ENCODE results near the gene GLMN.

DNA sequence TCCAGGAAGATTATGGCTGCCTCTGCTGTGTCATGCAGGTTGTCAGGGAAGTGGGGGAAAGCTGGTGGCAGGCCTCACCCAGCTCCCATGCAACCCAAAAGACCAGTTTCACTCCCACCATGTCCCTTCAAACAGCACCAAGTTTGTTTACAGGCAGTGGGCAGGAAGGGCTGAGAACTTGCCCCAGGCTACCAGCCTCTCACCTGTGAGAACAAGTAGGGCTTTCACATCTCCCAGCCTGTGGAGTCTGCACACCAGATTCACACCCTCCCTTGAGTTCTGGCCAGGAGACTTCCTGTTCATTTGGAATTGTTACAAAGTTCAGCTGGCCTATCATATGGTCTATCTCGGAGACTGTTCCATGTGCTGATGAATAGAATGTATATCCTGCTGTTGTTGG lies 27.9 kb upstream of the GLMN start:
- TF ChIP-seq, protein P1, sequence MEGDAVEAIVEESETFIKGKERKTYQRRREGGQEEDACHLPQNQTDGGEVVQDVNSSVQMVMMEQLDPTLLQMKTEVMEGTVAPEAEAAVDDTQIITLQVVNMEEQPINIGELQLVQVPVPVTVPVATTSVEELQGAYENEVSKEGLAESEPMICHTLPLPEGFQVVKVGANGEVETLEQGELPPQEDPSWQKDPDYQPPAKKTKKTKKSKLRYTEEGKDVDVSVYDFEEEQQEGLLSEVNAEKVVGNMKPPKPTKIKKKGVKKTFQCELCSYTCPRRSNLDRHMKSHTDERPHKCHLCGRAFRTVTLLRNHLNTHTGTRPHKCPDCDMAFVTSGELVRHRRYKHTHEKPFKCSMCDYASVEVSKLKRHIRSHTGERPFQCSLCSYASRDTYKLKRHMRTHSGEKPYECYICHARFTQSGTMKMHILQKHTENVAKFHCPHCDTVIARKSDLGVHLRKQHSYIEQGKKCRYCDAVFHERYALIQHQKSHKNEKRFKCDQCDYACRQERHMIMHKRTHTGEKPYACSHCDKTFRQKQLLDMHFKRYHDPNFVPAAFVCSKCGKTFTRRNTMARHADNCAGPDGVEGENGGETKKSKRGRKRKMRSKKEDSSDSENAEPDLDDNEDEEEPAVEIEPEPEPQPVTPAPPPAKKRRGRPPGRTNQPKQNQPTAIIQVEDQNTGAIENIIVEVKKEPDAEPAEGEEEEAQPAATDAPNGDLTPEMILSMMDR (IDR thresholded peaks at IDR 0.05; ENCODE audit: poor library complexity): no peak
- TF ChIP-seq EZH2 (IDR thresholded peaks at IDR 0.05; ENCODE audit: borderline replicate concordance): no peak
- no peak for TF ChIP-seq EZH2phosphoT487 (IDR thresholded peaks at IDR 0.05; ENCODE audit: low read depth, severe bottlenecking, unreplicated experiment)

All from hepatocyte (in vitro differentiated cells).